GM06990 (cell line): ENCODE data around the gene DNAJC21.

Experiments
- DNase-seq: peaks from one replicate; pipeline ENCODE4 v3.0.0-alpha.2; 2011; ENCODE audit not compliant: insufficient read length; ENCODE audit errors: extremely low read depth
- H3K27me3 ChIP-seq: replicated peaks from 2 replicates; pipeline ENCODE4 v1.6.0; 2011; ENCODE audit warnings: low read length; ENCODE audit not compliant: control insufficient read depth, insufficient read depth
- H3K36me3 ChIP-seq: 2 replicates; pipeline ENCODE4 v1.5.1; 2011; ENCODE audit warnings: low read length; ENCODE audit not compliant: control insufficient read depth, insufficient read depth
- H3K4me3 ChIP-seq: replicated peaks from 2 replicates; pipeline ENCODE4 v1.5.1; 2011; ENCODE audit warnings: low read depth, mild to moderate bottlenecking, control low read depth, low read length
- CTCF ChIP-seq: IDR thresholded peaks from 2 replicates; pipeline ENCODE4 v1.5.1; 2011; ENCODE audit warnings: low read length, control low read depth, mild to moderate bottlenecking, inconsistent platforms; ENCODE audit not compliant: insufficient read depth, poor library complexity, severe bottlenecking

Gene DNAJC21

GRCh38 chr5:35004771-35005170, 75.4 kb downstream of the DNAJC21 start:
- no peak for TF ChIP-seq CTCF
- DNase-seq, result no peak
- H3K4me3 ChIP-seq, result no peak overlapping the region
- no peaks in the 10 kb centered on the region; the same call in 1 of the 2 replicates for H3K27me3 ChIP-seq
- no peaks in the 10 kb centered on the region for H3K36me3 ChIP-seq
